Measurements from ENCODE around the gene SLIT1. TPM values are rescaled to one million over a fixed set of nuclear protein-coding genes. Genes with fewer than 3 reads are reported as not detected.

SLIT1 gene
- total RNA-seq, 1 donor from 2014 or later: 0.26 TPM

- intact Hi-C loops (cut with micrococcal nuclease): no loop called here
- no peaks in the 10 kb centered on the region for H3K9me3 Mint-ChIP-seq
- H3K27me3 Mint-ChIP-seq: peaks cover 2% of the 10 kb centered on the region
- no peak overlapping the region for H3K4me3 Mint-ChIP-seq
- no peak overlapping the region for H3K27ac Mint-ChIP-seq
- no peak for DNase-seq
- no peaks in the 10 kb centered on the region for H3K4me1 Mint-ChIP-seq
- no peaks in the 10 kb centered on the region for H3K36me3 Mint-ChIP-seq (ENCODE audit: low read depth)
These were observed 129.6 kb downstream of the SLIT1 start for GRCh38 chr10:97056003-97056630.

DNA sequence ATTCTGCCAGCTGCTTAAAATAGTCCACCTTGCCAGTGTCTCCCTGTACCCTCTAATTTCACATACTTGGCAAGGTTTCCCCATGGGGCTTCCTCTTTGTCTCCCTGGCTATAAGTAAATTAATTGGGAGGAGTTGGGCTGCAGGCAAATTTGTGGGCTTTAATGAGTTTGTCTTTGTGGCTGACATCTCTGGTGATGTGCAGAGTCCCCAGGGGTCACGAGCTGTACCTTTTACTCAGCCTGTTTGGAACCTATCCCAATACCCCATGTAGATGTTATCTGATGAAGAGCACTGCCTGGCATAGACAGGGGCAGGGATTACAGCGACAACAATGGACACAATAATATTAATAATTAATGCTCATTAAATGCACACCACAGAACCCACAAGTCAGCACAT is 132.5 kb downstream of the SLIT1 start:
- Mint-ChIP-seq H3K4me1 (peaks cover 4% of the 10 kb centered on the region), H3K4me3 (no peak overlapping the region), H3K27ac (no peak overlapping the region), H3K27me3 (peaks cover 4% of the 10 kb centered on the region), H3K36me3 (ENCODE audit: low read depth) (no peaks in the 10 kb centered on the region), H3K9me3 (no peaks in the 10 kb centered on the region)
- intact Hi-C loops (cut with micrococcal nuclease): no loop called here
- DNase-seq: no peak

DNA sequence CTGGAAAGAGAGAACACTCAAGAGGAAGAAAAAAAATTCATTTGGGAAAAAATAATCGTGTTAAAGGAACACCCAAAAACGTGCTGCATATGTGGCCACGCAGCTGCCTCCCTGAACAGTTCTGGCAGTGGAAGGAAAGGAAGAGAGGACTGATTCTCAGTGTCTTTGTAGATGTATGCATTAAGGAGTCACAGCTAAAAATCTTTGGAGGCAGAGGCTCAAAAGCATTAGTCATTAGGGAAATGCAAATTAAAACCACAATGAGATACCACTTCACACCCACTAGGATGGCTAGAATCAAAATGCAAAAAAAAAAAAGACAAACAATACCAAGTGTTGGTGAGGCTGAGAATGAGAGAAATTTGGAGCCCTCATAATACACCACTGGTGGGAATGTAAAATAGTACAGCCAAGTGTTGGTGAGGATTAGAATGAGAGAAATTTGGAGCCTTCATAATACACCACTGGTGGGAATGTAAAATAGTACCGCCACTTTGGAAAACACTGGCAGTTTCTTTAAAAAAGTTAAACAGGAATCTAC is 134.7 kb downstream of the SLIT1 start:
- Mint-ChIP-seq H3K36me3 (ENCODE audit: low read depth) (no peaks in the 10 kb centered on the region), H3K9me3 (no peaks in the 10 kb centered on the region)
- intact Hi-C loops (cut with micrococcal nuclease): no loop called here

DNA sequence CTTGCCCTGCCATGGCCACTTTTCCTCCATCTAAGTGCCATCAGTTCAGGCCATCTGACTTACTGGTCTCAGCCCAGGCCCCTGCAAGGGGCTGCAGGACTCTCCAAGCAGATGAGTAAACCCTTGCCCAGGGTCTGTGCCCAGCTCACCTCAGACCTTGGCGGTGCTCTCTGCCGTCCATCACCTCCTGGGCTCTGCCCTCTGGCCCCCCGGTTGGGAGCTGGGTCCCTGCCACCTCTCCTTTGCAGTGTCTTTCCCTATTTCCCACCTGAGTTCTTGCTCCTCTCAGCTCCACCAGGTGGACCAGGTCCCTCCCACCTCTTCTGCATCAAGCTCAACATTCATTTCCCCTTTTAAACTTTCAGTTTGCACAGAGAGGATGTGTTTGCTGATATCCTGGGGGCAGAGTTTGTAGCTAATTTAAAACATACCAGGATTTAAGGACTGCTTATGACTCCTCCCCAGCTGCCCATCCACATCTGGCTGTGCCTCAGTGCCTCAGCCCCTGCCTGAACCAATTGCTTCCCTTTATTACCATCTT is 135.5 kb downstream of the SLIT1 start:
- Mint-ChIP-seq H3K36me3 (ENCODE audit: low read depth) (no peaks in the 10 kb centered on the region), H3K4me1 (peaks cover 4% of the 10 kb centered on the region), H3K4me3 (no peak overlapping the region), H3K27me3 (peaks cover 4% of the 10 kb centered on the region), H3K27ac (no peak overlapping the region), H3K9me3 (no peaks in the 10 kb centered on the region)
- intact Hi-C loops (cut with micrococcal nuclease): no loop called here
- DNase-seq: no peak

More for the DNA sequence above, 134.7 kb downstream of the SLIT1 start:
- Mint-ChIP-seq H3K27me3 (peaks cover 4% of the 10 kb centered on the region), H3K4me3 (no peak overlapping the region), H3K4me1 (peaks cover 4% of the 10 kb centered on the region), H3K27ac (no peak overlapping the region)
- DNase-seq: no peak

GRCh38 chr10:97049670-97050069 is 136.1 kb downstream of the SLIT1 start:
- Mint-ChIP-seq H3K9me3 (no peaks in the 10 kb centered on the region), H3K4me1 (peaks cover 4% of the 10 kb centered on the region), H3K27ac (no peak overlapping the region), H3K4me3 (no peak overlapping the region), H3K36me3 (ENCODE audit: low read depth) (no peaks in the 10 kb centered on the region), H3K27me3 (peaks cover 4% of the 10 kb centered on the region)
- no peak for DNase-seq
- intact Hi-C loops (cut with micrococcal nuclease): no loop called here

DNA sequence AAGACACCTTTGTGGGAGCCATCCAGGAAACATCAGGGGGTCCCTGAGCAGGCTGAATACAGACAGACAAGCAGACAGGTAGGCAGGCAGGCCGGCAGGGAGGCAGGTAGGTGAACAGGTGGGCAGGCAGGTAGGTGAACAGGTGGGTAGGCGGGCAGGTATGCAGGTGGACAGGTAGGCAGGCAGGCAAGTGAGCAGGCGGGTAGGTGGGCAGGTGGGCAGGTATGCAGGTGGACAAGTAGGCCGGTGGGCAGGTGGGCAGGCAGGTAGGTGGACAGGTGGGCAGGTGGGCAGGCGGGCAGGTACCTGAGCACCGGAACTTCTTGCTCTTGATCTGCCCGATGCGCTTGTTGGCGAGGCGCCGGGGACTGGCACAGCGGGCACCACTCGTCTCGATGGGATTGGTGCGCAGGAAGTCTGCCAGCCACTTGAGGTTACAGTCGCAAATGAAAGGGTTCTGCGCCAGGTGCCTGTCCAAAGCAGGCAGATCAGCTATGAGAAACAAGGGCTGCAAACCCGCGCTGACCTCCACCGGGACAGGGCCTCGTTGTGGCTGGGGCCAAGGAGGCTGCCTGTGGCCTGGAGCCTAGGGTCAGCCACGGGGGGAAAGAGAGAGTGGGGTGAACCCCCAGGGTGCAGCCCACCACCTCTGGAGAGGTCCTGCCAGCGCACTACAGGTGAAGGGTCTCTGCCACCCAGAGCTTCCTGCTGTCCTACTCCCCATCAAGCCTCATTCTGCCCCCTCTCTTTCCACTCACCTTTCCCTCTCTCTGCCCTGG is 136.9 kb downstream of the SLIT1 start:
- no peak for DNase-seq
- Mint-ChIP-seq H3K9me3 (no peaks in the 10 kb centered on the region), H3K4me1 (peaks cover 4% of the 10 kb centered on the region), H3K27ac (no peak overlapping the region), H3K4me3 (no peak overlapping the region), H3K36me3 (ENCODE audit: low read depth) (no peaks in the 10 kb centered on the region), H3K27me3 (peaks cover 4% of the 10 kb centered on the region)
- intact Hi-C loops (cut with micrococcal nuclease): no loop called here

DNA sequence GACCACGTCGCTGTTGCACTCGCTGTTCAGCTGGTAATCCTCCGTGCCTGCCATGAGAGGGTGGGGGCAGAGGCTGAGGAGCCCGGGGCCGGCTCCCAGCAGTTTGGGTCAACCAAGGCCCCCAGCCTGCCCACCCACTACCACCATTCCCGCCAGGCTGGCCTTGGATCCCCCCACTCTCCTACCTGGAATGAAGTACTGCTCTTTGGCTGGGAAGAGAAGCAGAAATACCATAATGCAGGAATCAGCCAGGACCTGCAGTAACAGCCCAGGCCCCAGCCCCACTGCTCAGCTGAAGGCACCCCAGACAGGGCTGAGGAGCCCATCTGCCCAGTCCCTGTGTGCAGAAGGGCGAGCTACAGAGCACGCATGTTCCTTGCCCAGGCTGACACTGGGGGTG is 138.0 kb downstream of the SLIT1 start:
- H3K27me3 Mint-ChIP-seq: peaks cover 4% of the 10 kb centered on the region
- H3K4me1 Mint-ChIP-seq: peaks cover 4% of the 10 kb centered on the region
- no peaks in the 10 kb centered on the region for H3K36me3 Mint-ChIP-seq (ENCODE audit: low read depth)
- intact Hi-C loops (cut with micrococcal nuclease): no loop called here
- no peaks in the 10 kb centered on the region for H3K9me3 Mint-ChIP-seq
- no peak for DNase-seq
- H3K27ac Mint-ChIP-seq: no peak overlapping the region
- no peak overlapping the region for H3K4me3 Mint-ChIP-seq

DNA sequence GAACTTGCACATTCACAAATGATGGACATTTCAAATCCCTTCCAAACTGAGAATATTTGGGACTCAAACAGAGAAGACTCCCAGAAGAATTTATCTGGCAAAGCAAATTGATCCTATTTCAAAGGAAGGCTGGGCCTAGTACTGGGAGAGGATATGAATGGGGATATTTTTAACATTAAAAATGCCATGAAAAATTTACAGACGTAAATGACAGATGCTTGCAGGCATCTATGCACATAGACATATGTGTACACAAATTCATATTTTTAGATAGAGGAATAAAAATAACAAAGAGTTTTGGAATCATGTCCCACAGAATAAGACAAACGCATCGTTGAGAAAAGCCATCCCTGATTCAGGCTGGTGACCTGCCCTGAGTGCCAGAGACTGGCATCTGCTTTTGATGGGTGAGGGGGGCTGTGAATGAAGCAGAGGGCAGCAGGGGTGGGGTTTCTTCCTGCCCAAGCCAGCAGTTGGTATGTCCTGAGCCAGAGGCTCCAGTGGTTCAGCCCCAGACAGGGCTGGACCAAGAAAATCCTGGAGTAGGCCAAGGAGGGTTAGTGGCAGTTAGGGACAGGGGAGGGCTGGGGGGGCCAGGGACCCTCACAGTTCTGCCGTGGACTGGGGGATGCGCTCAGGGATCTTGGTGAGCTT is 138.5 kb downstream of the SLIT1 start:
- H3K36me3 Mint-ChIP-seq (ENCODE audit: low read depth): no peaks in the 10 kb centered on the region
- DNase-seq: no peak
- peaks cover 4% of the 10 kb centered on the region for H3K4me1 Mint-ChIP-seq
- no peaks in the 10 kb centered on the region for H3K9me3 Mint-ChIP-seq
- H3K4me3 Mint-ChIP-seq: no peak overlapping the region
- H3K27me3 Mint-ChIP-seq: peaks cover 3% of the 10 kb centered on the region
- H3K27ac Mint-ChIP-seq: no peak overlapping the region
- intact Hi-C loops (cut with micrococcal nuclease): no loop called here

GRCh38 chr10:97046456-97047082 is 139.2 kb downstream of the SLIT1 start:
- no peaks in the 10 kb centered on the region for H3K9me3 Mint-ChIP-seq

DNA sequence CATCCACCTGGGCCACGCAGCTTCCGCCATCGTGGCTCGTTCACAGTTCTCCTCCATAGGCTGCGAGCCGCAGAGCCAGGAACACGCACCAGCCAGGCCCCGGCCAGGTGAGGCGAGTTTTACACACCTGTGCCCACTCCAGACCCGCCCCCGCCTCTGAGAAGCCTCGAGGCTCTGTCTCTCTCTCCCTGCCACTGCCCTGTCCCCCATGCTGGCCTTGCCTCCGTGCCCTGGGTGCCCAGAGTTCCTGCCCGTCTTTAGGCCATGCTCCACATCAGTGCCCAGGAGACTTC is 142.2 kb downstream of the SLIT1 start:
- Mint-ChIP-seq H3K36me3 (ENCODE audit: low read depth) (no peaks in the 10 kb centered on the region), H3K4me3 (no peak overlapping the region), H3K27me3 (no peaks in the 10 kb centered on the region), H3K9me3 (no peaks in the 10 kb centered on the region), H3K4me1 (no peaks in the 10 kb centered on the region), H3K27ac (no peak overlapping the region)
- DNase-seq: no peak
- intact Hi-C loops (cut with micrococcal nuclease): no loop called here

More at GRCh38 chr10:97046456-97047082, 139.2 kb downstream of the SLIT1 start:
- no peak overlapping the region for H3K27ac Mint-ChIP-seq
- DNase-seq: no peak
- intact Hi-C loops (cut with micrococcal nuclease): no loop called here
- H3K27me3 Mint-ChIP-seq: peaks cover 2% of the 10 kb centered on the region
- no peaks in the 10 kb centered on the region for H3K36me3 Mint-ChIP-seq (ENCODE audit: low read depth)
- peaks cover 4% of the 10 kb centered on the region for H3K4me1 Mint-ChIP-seq
- H3K4me3 Mint-ChIP-seq: no peak overlapping the region

- H3K36me3 Mint-ChIP-seq (ENCODE audit: low read depth): no peaks in the 10 kb centered on the region
- peaks cover 3% of the 10 kb centered on the region for H3K4me1 Mint-ChIP-seq
- no peak overlapping the region for H3K27ac Mint-ChIP-seq
- H3K9me3 Mint-ChIP-seq: no peaks in the 10 kb centered on the region
- intact Hi-C loops (cut with micrococcal nuclease): no loop called here
- no peak for DNase-seq
- no peaks in the 10 kb centered on the region for H3K27me3 Mint-ChIP-seq
- no peak overlapping the region for H3K4me3 Mint-ChIP-seq
These were observed 142.8 kb downstream of the SLIT1 start for GRCh38 chr10:97042716-97043562.

DNA sequence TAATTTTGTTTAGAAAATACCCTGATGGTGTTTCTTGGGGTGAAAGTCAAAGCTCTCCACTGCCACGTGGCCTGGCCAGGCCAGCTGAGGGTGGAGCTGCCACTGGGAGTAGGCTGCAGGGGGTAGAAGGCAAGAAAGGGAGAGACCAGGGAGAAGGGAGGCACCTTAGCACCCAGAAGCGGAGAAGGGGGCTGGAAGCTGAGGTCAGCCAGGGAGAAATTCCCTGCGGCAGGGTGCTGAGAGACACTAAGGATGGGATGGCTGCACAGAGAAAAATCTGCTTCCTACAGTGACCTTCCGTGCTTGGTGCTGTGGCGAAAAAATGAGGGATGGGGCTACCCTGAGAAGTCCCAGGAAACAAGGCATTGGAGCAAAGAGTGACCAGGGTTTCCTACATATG is 143.7 kb downstream of the SLIT1 start:
- intact Hi-C loops (cut with micrococcal nuclease): no loop called here
- no peak for DNase-seq
- Mint-ChIP-seq H3K36me3 (ENCODE audit: low read depth) (no peaks in the 10 kb centered on the region), H3K27ac (no peak overlapping the region), H3K27me3 (no peaks in the 10 kb centered on the region), H3K4me3 (no peak overlapping the region), H3K9me3 (no peaks in the 10 kb centered on the region), H3K4me1 (peaks cover 11% of the 10 kb centered on the region)

DNA sequence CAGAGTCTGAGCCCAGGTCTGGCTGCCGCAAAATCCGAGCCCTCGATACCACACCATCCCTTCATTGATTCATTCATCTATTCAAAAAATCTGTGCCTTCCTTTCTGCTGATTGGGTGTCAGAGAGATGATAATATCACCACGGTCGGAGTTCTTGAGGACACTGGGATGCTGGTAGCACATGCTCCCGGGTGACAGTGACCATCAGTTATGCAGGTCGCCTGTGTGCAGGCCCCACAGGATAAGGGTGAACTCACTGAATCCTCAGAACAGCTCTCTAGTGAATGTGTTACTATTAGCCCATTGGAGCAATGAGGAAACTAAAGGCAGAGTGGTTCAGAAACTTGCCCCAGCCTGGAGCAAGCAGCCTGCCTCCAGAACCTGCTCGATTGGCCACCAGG is 145.1 kb downstream of the SLIT1 start:
- H3K4me3 Mint-ChIP-seq: no peak overlapping the region
- H3K4me1 Mint-ChIP-seq: peaks cover 11% of the 10 kb centered on the region

More for the DNA sequence above, 145.1 kb downstream of the SLIT1 start:
- Mint-ChIP-seq H3K27ac (no peak overlapping the region), H3K36me3 (ENCODE audit: low read depth) (no peaks in the 10 kb centered on the region), H3K27me3 (peaks cover 9% of the 10 kb centered on the region), H3K9me3 (no peaks in the 10 kb centered on the region)
- DNase-seq: no peak
- intact Hi-C loops (cut with micrococcal nuclease): no loop called here

Measured in activated CD4-positive, alpha-beta T cell treated with anti-CD3 and anti-CD28 coated beads, Interleukin-2, amount 10 ng/mL, durations not matched to agents 24 days and 14 days (primary cell).